WTC11 (cell line): ENCODE results near the gene ITGAL. TPM values are rescaled to one million over a fixed set of nuclear protein-coding genes. Genes with fewer than 3 reads are reported as not detected.
A peak's percentile ranks its signal among the peaks of the same experiment; 100 is the strongest.
"Not testable (repeated sequence)": the region's sequence is repeated elsewhere in the genome, so short reads cannot be mapped to it uniquely, and the experiment has no call there.

ENCODE experiments used
- ATAC-seq: fragments of 200-7000 bp; cut with Tn5 transposase; 2 replicates; pipeline ENCODE4 v1.10.0; 2021; ENCODE audit warnings: mild to moderate bottlenecking, moderate library complexity
- CTCF ChIA-PET: fragments of 300-600 bp; sonication (Branson Sonifier 250); formaldehyde crosslinking; loops from one replicate; lab custom pipeline; 2021; ENCODE audit warnings: antibody characterized with exemption; lab: Charles Lee
- POLR2A ChIA-PET: fragments of 350-600 bp; sonication (Branson Sonifier 250); formaldehyde crosslinking; loops from one replicate; lab custom pipeline; 2021; ENCODE audit warnings: antibody characterized with exemption; lab: Charles Lee
- DNase-seq: peaks from one replicate; pipeline ENCODE4 v3.0.0; 2021; ENCODE audit warnings: low spot score
- H3K27ac Mint-ChIP-seq: 2 replicates; pipeline ENCODE4 v1.8.0; 2021; ENCODE audit warnings: mixed read lengths
- H3K27me3 Mint-ChIP-seq: 2 replicates; pipeline ENCODE4 v1.8.0; 2021; ENCODE audit warnings: low read depth, mild to moderate bottlenecking, moderate library complexity, mixed read lengths
- H3K36me3 Mint-ChIP-seq: 2 replicates; pipeline ENCODE4 v1.8.0; 2021; ENCODE audit warnings: mixed read lengths
- H3K4me1 Mint-ChIP-seq: 2 replicates; pipeline ENCODE4 v1.8.0; 2022; ENCODE audit warnings: mixed read lengths
- H3K4me3 Mint-ChIP-seq: 2 replicates; pipeline ENCODE4 v1.8.0; 2021; ENCODE audit warnings: mild to moderate bottlenecking, moderate library complexity, mixed read lengths
- H3K9me3 Mint-ChIP-seq: 2 replicates; pipeline ENCODE4 v1.8.0; 2021; ENCODE audit warnings: mixed read lengths
- E2F4 ChIP-seq: sonication (generic); formaldehyde crosslinking; IDR thresholded peaks from 2 replicates; pipeline ENCODE4 v1.8.1; 2022; ENCODE audit warnings: low read depth, mild to moderate bottlenecking, moderate library complexity, missing genetic modification reagents, borderline replicate concordance
- ZNF121 ChIP-seq: sonication (generic); formaldehyde crosslinking; IDR thresholded peaks from 2 replicates; pipeline ENCODE4 v1.8.0; 2023; ENCODE audit warnings: missing genetic modification reagents
- total RNA-seq: library from RNA; stranded (reverse); gene quantifications from 3 replicates; pipeline ENCODE4 v1.2.3, GENCODE V29; 2021
- TF ChIP-seq, protein P1 (sequence below): sonication (generic); formaldehyde crosslinking; IDR thresholded peaks from 2 replicates; pipeline ENCODE4 v1.8.1; 2022; ENCODE audit warnings: mild to moderate bottlenecking, moderate library complexity, missing genetic modification reagents
- TF ChIP-seq, protein P2 (sequence below): sonication (generic); formaldehyde crosslinking; IDR thresholded peaks from 2 replicates; pipeline ENCODE4 v1.8.0; 2022; ENCODE audit warnings: mild to moderate bottlenecking, missing genetic modification reagents

ITGAL gene
- total RNA-seq, 1 experiment from 2014 or later: 1.0 TPM

DNA sequence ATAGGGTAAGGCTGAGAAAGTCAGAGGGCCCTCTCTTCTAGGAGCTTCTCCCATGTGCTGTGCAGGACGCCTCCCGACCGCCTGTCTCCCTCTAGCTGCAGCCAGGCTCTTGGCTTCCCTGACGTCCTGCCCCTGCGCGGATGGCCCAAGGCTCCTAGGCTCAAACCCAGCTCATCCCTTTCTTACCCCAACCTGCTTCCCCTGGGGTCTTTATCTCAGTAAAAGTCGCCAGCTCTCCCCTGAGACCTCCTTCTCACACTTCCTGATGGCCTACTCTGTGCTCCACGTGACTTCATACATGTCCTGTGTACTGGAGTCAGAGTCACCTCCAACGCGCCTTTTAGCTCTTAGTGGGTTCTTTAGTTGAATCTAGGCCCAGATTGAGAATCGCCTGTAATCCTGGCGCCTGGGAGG lies 63.2 kb downstream of the ITGAL start (continued):
- TF ChIP-seq, protein P1, sequence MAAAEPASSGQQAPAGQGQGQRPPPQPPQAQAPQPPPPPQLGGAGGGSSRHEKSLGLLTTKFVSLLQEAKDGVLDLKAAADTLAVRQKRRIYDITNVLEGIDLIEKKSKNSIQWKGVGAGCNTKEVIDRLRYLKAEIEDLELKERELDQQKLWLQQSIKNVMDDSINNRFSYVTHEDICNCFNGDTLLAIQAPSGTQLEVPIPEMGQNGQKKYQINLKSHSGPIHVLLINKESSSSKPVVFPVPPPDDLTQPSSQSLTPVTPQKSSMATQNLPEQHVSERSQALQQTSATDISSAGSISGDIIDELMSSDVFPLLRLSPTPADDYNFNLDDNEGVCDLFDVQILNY (CRISPR knock-in tag): no peak

- POLR2A ChIA-PET: interaction anchor here (1.6 to 3.1 kb wide), 4 partner anchors 21 to 118 kb away, joined by 7 to 42 read pairs (median 16); partner anchors contain the start of genes ZNF688 and ZNF764
- peak overlapping the region; percentile 77 for H3K27ac Mint-ChIP-seq
- H3K4me3 Mint-ChIP-seq: peak overlapping the region; percentile 95
Observed at GRCh38 chr16:30536391-30537024, 64.0 kb downstream of the ITGAL start.

DNA sequence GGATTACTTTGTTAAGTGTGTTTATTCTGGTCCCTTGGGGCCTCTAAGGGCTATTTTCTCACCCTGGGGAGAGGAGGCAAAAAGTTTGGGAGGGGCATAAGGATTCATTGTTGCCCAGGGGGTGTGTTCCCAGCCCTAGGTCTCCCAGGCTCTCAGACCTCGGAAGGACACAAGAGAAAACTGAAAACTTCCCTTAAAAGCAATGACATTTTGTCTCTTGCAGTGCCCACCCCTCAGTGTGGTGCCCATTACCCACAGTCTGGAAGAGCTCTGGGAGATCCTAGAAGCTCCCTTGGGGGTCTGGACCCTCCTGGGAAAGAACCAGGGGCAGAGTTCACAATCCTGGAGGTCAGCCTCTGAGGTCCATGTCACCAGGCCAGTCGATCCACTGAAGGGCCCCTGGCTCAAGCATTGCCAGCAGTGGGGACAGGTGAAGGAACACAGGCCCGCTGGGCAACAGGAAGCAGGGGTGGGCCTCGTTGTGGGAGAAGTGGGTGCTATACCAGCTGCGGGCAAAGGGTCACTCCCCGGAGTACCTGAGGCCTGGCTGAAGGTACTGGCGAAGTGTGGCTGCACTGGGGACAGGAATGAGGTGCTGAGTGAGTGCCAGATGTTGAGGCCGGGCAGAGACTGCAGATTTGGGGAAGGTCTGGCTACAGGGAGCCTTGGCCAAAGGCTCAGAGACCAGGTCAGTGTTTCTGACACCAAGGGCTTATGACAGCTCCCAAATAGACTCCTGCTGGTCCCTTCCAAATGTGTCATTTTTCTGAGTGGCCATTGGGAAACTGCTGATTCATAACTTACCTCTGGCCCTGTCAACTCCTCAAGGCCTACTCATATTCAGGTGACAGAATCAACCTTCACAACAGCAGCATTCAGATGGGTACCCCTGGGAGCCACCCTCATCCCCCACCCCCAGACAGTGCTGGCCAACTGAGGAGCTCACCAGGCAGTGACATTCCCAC lies 66.7 kb downstream of the ITGAL start:
- no peaks in the 10 kb centered on the region for H3K27me3 Mint-ChIP-seq
- H3K27ac Mint-ChIP-seq: no peak overlapping the region
- peaks cover 9% of the 10 kb centered on the region for H3K36me3 Mint-ChIP-seq
- ATAC-seq (no peak), DNase-seq (no peak)
- TF ChIP-seq, protein P2, sequence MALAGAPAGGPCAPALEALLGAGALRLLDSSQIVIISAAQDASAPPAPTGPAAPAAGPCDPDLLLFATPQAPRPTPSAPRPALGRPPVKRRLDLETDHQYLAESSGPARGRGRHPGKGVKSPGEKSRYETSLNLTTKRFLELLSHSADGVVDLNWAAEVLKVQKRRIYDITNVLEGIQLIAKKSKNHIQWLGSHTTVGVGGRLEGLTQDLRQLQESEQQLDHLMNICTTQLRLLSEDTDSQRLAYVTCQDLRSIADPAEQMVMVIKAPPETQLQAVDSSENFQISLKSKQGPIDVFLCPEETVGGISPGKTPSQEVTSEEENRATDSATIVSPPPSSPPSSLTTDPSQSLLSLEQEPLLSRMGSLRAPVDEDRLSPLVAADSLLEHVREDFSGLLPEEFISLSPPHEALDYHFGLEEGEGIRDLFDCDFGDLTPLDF (CRISPR knock-in tag): no peak
- no peak for TF ChIP-seq E2F4 (CRISPR knock-in tag)
- no peaks in the 10 kb centered on the region for H3K9me3 Mint-ChIP-seq
- ChIA-PET POLR2A (no interaction called here), CTCF (no interaction called here)
- no peak overlapping the region for H3K4me3 Mint-ChIP-seq
- H3K4me1 Mint-ChIP-seq: peaks cover 22% of the 10 kb centered on the region

More at GRCh38 chr16:30536391-30537024, 64.0 kb downstream of the ITGAL start:
- Mint-ChIP-seq H3K4me1 (peaks cover 27% of the 10 kb centered on the region), H3K36me3 (peaks cover 11% of the 10 kb centered on the region)
- not testable (repeated sequence) for H3K27me3 Mint-ChIP-seq, ATAC-seq, DNase-seq, H3K9me3 Mint-ChIP-seq
- CTCF ChIA-PET: interaction anchor here (0.5 to 4.7 kb wide), 30 partner anchors 9 to 166 kb away, joined by 3 to 41 read pairs (median 6); partner anchors contain the start of genes DCTPP1, PRR14, ZNF48 and ZNF688

GRCh38 chr16:30539986-30540526 lies 67.5 kb downstream of the ITGAL start:
- POLR2A ChIA-PET, CTCF ChIA-PET, H3K9me3 Mint-ChIP-seq, H3K27me3 Mint-ChIP-seq, H3K4me3 Mint-ChIP-seq, H3K27ac Mint-ChIP-seq, DNase-seq, ATAC-seq, H3K36me3 Mint-ChIP-seq: not testable (repeated sequence)
- peaks cover 22% of the 10 kb centered on the region for H3K4me1 Mint-ChIP-seq

DNA sequence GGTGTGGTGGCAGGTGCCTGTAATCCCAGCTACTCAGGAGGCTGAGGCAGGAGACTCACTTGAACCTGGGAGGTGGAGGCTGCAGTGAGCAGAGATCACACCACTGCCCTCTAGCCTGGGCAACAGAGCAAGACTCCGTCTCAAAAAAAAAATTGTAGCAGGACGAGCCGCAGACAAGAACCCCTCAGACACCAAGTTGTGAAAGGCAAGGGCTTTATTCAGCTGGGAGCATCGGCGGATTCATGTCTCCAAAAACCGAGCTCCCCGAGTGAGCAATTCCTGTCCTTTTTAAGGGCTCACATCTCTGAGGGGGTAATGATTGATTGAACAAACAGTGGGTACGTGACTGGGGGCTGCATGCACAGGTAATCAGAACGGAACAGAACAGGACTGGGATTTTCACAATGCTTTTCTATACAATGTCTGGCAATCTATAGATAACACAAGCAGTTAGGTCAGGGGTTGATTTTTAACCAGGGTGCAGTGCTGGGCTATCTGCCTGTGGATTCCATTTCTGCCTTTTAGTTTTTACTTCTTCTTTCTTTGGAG lies 68.4 kb downstream of the ITGAL start:
- peak; percentile 85 for TF ChIP-seq ZNF121 (CRISPR knock-in tag)
- not testable (repeated sequence) for ATAC-seq
- POLR2A ChIA-PET: interaction anchor here (1.2 kb wide), 1 partner anchor 16 kb away, joined by 5 read pairs; no protein-coding TSS in a partner anchor

More for the DNA sequence above, 68.4 kb downstream of the ITGAL start:
- CTCF ChIA-PET: interaction anchor here (0.6 to 2.0 kb wide), 6 partner anchors 16 to 75 kb away, joined by 3 to 12 read pairs (median 5); partner anchors contain the start of genes ZNF688 and ZNF764
- not testable (repeated sequence) for DNase-seq, H3K9me3 Mint-ChIP-seq, H3K27me3 Mint-ChIP-seq, H3K4me3 Mint-ChIP-seq, H3K36me3 Mint-ChIP-seq, H3K27ac Mint-ChIP-seq
- H3K4me1 Mint-ChIP-seq: peaks cover 18% of the 10 kb centered on the region
